A673 (cell line): ENCODE data around the gene ITGB4. TPM values are rescaled to one million over a fixed set of nuclear protein-coding genes. Genes with fewer than 3 reads are reported as not detected.

Experiments
- BruUV-seq: library from RNA; stranded (reverse); fragments of 400-500 nt; replicated peaks from 2 replicates; lab custom pipeline; 2021; lab: Mats Ljungman, UMichigan
- CTCF ChIA-PET: fragments of 300-600 bp; sonication (Branson Sonifier 250); formaldehyde crosslinking; loops from one replicate; lab custom pipeline; 2022; ENCODE audit warnings: antibody characterized with exemption; lab: Charles Lee
- POLR2A ChIA-PET: fragments of 300-600 bp; sonication (Branson Sonifier 250); formaldehyde crosslinking; loops from one replicate; lab custom pipeline; 2022; ENCODE audit warnings: antibody characterized with exemption; ENCODE audit not compliant: low non-redundant PET; lab: Charles Lee
- DNase-seq: peaks from one replicate; pipeline ENCODE4 v3.0.0-alpha.2; 2015; ENCODE audit warnings: low spot score
- H3K27ac ChIP-seq: fragments of 200-600 bp; sonication (generic); 2 replicates; pipeline ENCODE4 v1.5.1; 2016; ENCODE audit warnings: mixed run types, low read depth, mild to moderate bottlenecking, mixed read lengths, antibody characterized with exemption, low read length; ENCODE audit not compliant: poor library complexity, severe bottlenecking
- H3K27me3 ChIP-seq: fragments of 200-600 bp; sonication (generic); replicated peaks from 2 replicates; pipeline ENCODE4 v1.6.1; 2017; ENCODE audit warnings: mixed run types, low read depth, mild to moderate bottlenecking, mixed read lengths, antibody characterized with exemption, low read length; ENCODE audit not compliant: insufficient read depth, poor library complexity
- H3K36me3 ChIP-seq: fragments of 200-600 bp; sonication (generic); 2 replicates; pipeline ENCODE4 v1.6.1; 2016; ENCODE audit warnings: mixed run types, mild to moderate bottlenecking, mixed read lengths, antibody characterized with exemption, low read length; ENCODE audit not compliant: insufficient read depth, poor library complexity, severe bottlenecking
- H3K4me1 ChIP-seq: fragments of 200-600 bp; sonication (generic); 2 replicates; pipeline ENCODE4 v1.6.1; 2017; ENCODE audit warnings: mixed run types, mild to moderate bottlenecking, mixed read lengths, antibody characterized with exemption, low read length; ENCODE audit not compliant: insufficient read depth, poor library complexity, severe bottlenecking
- H3K4me3 ChIP-seq: fragments of 200-600 bp; sonication (generic); 2 replicates; pipeline ENCODE4 v1.5.1; 2016; ENCODE audit warnings: low read depth, mixed run types, mild to moderate bottlenecking, mixed read lengths, low read length; ENCODE audit not compliant: poor library complexity, severe bottlenecking
- H3K9me3 ChIP-seq: fragments of 200-600 bp; sonication (generic); 2 replicates; pipeline ENCODE4 v1.6.1; 2016; ENCODE audit warnings: mixed run types, low read depth, mild to moderate bottlenecking, mixed read lengths, antibody characterized with exemption, low read length; ENCODE audit not compliant: poor library complexity, severe bottlenecking
- EZH2 ChIP-seq: fragments of 200-600 bp; sonication (generic); IDR thresholded peaks from 2 replicates; pipeline ENCODE4 v1.6.1; 2017; ENCODE audit warnings: borderline replicate concordance, low read depth, mild to moderate bottlenecking, mixed read lengths, antibody characterized with exemption, low read length; ENCODE audit not compliant: poor library complexity, severe bottlenecking
- intact Hi-C: fragments of 100-400 bp; cut with micrococcal nuclease; formaldehyde crosslinking; loops from one replicate; pipeline ENCODE4 v1.10.0; 2022; ENCODE audit not compliant: unreplicated experiment
- total RNA-seq: library from RNA; stranded (reverse); gene quantifications from 2 replicates; pipeline ENCODE4 v1.2.3, GENCODE V29; 2021
- TF ChIP-seq, protein P1 (sequence below): fragments of 300-800, 200-600 bp; sonication (generic); conservative IDR thresholded peaks from 2 replicates; pipeline ENCODE4 v1.5.1; 2017; ENCODE audit warnings: low read depth, mild to moderate bottlenecking, antibody characterized with exemption, low read length, moderate library complexity, mixed read lengths

ITGB4 gene
- total RNA-seq, 1 experiment from 2014 or later = 0.95 TPM

DNA sequence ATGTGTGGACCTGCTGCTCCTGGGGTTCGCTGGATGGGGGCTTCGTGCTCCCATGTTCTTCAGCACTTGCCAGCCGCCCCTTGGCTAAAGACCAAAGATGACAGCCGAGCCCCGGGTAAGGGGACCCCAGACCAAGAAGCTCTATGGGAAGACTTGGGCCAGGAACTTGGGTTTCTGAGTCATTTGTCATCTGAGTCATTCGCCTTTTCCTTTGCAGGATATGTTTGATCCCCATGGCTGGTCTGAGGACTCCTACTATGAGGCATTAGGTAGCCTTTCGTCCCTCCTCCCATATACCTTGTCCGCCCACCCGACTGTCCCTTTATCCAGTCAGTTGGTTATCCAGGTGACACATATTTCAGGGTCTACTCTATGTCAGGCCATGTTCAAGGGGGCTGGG lies 17.7 kb upstream of the ITGB4 start:
- no TSS peak for BruUV-seq
- Histone ChIP-seq H3K9me3 (no peaks in the 10 kb centered on the region), H3K4me3 (no peak overlapping the region), H3K27me3 (no peaks in the 10 kb centered on the region), H3K36me3 (peaks cover 63% of the 10 kb centered on the region), H3K27ac (no peak overlapping the region), H3K4me1 (no peaks in the 10 kb centered on the region)
- DNase-seq = no peak
- ChIA-PET CTCF (no interaction called here), POLR2A (no interaction called here)
- TF ChIP-seq EZH2 = no peak
- TF ChIP-seq, protein P1, sequence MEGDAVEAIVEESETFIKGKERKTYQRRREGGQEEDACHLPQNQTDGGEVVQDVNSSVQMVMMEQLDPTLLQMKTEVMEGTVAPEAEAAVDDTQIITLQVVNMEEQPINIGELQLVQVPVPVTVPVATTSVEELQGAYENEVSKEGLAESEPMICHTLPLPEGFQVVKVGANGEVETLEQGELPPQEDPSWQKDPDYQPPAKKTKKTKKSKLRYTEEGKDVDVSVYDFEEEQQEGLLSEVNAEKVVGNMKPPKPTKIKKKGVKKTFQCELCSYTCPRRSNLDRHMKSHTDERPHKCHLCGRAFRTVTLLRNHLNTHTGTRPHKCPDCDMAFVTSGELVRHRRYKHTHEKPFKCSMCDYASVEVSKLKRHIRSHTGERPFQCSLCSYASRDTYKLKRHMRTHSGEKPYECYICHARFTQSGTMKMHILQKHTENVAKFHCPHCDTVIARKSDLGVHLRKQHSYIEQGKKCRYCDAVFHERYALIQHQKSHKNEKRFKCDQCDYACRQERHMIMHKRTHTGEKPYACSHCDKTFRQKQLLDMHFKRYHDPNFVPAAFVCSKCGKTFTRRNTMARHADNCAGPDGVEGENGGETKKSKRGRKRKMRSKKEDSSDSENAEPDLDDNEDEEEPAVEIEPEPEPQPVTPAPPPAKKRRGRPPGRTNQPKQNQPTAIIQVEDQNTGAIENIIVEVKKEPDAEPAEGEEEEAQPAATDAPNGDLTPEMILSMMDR = no peak
- intact Hi-C loops = no loop called here

DNA sequence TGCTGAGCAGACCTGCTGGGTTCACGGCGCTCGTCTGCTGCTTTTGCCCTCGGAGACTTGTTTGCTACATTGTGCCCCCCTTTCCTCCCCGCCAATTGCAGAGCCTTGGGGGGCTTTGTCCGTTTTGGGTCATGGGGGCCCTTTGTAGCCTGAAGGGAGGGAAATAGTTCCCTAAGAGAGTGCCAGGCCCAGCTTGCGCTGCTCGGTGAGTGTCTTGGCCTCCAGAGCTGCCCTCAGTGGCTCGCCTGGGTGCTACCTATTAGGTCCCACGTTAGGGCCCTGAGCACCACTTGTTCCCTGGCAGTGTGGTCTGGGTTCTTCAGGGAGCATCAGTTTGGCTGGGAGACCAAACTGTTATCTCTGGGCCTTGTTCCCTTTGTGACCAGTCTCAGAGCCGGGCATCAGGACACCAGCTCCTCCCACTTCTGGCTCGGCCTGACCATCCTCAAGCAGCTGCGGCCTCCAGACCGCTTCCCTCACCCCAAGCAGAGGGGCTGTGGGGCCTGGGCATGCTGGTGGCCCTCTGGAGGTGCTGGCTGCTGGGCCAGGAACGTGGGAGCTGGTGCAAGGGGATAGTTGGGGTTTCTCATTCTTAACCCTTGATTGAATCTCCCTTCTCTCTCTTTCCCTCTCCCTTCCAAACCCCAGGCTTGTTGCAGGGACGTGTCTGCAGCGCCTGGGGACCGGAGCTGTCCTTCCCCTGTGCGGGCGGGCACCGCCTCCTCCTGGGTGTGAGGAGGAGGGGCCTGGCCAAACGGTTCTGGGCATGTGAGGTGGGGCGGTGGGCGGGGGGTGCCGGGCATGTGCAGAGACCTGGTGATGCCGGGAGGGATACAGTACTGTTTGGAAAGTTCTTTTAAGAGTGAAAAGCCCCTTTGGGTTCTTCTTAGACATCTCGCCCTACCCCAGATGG lies 16.0 kb upstream of the ITGB4 start:
- no TSS peak for BruUV-seq
- Histone ChIP-seq H3K27ac (no peak overlapping the region), H3K9me3 (no peaks in the 10 kb centered on the region), H3K27me3 (no peaks in the 10 kb centered on the region), H3K36me3 (peaks cover 53% of the 10 kb centered on the region), H3K4me3 (no peak overlapping the region), H3K4me1 (no peaks in the 10 kb centered on the region)
- intact Hi-C loops = no loop called here
- CTCF ChIA-PET = no interaction called here
- no peak for DNase-seq
- POLR2A ChIA-PET = no interaction called here
- TF ChIP-seq, protein P1 = no peak
- TF ChIP-seq EZH2 = no peak

DNA sequence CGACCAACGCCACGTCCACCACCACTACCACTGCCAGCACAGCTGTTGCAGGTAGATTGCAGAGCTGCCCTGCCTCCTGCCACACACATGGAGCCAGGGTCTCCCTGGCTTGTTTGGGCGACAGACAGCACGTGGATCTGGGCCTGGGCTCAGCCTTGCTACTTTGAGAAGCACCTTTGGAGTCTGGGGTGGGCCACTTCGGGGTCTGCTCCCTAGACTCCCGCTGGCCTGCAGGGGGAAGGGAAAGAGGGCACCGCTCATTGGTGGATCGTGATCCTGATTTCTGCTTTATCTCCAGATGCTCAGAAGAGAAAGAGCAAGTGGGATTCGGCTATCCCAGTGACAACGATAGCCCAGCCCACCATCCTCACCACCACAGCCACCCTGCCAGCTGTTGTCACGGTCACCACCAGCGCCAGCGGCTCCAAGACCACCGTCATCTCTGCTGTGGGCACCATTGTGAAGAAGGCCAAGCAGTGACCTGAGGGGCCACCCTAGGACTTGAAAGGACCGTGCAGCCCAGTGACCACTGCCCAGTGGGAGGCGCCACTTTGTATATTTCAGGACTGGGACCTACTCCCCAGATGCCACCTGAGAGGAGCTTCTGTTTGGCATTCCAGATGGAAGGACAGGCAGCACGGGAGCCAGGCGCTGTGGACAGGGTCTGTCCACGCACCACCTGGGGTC lies 15.1 kb upstream of the ITGB4 start:
- POLR2A ChIA-PET = no interaction called here
- Histone ChIP-seq H3K36me3 (peaks cover 44% of the 10 kb centered on the region), H3K27me3 (no peaks in the 10 kb centered on the region), H3K9me3 (no peaks in the 10 kb centered on the region), H3K27ac (no peak overlapping the region), H3K4me1 (no peaks in the 10 kb centered on the region), H3K4me3 (no peak overlapping the region)
- CTCF ChIA-PET = no interaction called here
- TF ChIP-seq, protein P1 = no peak
- no peak for TF ChIP-seq EZH2
- BruUV-seq = TSS peak; percentile 45
- no peak for DNase-seq
- intact Hi-C loops = no loop called here
